NK-92 (cell line): ENCODE data around the gene MOB1B.
"Not testable (repeated sequence)": the region's sequence is repeated elsewhere in the genome, so short reads cannot be mapped to it uniquely, and the experiment has no call there.

ENCODE experiments used
- DNase-seq: peaks from one replicate; lab custom pipeline; 2025; ENCODE audit not compliant: unreplicated experiment; lab: John Stamatoyannopoulos, UW

The MOB1B gene

GRCh38 chr4:70901984-70902576 is at the start of gene MOB1B:
TSS of gene MOB1B (plus strand) at chr4:70902369. CDS start at chr4:70902537, 168 bp downstream.
- peak; percentile 18 for DNase-seq

- DNase-seq, result no peak
These were observed 46.7 kb upstream of the MOB1B start for GRCh38 chr4:70855464-70855863.

DNA sequence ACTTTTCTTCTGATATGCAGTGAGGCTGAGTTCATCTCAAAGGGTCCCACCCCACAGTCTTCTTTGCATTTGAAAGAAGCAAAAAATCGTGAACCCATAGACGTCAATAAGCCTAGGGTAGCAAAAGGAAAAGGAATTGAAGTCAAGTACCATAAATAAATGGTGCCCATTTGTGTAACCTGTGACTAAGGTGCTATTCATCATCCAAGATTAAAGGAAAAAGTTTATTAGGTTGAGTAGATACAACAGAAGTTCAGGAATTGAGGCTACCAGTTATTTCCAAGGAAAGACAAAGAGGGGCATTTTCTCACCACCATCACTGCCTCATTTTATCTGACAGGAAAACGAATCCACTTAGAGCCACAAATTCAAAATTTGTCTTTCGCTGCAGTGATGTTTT is 43.7 kb upstream of the MOB1B start:
- no peak for DNase-seq

DNA sequence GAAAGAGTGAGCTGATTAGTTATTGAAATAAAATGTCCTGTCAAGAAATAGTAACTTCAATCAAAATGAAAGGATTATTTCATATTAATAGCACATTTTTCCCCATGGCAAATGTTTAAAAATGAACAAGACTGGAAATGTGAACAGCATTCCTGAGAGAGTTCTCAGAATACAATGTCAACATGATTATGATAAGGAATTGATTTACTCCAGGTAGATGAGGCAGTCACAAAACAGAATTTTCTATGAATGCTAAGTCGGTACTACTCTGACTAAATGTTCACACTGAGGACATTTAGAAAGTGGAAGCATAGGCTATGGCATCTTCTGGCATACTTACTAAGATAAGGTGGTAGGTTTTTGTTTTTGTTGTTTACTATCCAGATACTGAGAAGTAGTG is 43.1 kb upstream of the MOB1B start:
- no peak for DNase-seq

DNA sequence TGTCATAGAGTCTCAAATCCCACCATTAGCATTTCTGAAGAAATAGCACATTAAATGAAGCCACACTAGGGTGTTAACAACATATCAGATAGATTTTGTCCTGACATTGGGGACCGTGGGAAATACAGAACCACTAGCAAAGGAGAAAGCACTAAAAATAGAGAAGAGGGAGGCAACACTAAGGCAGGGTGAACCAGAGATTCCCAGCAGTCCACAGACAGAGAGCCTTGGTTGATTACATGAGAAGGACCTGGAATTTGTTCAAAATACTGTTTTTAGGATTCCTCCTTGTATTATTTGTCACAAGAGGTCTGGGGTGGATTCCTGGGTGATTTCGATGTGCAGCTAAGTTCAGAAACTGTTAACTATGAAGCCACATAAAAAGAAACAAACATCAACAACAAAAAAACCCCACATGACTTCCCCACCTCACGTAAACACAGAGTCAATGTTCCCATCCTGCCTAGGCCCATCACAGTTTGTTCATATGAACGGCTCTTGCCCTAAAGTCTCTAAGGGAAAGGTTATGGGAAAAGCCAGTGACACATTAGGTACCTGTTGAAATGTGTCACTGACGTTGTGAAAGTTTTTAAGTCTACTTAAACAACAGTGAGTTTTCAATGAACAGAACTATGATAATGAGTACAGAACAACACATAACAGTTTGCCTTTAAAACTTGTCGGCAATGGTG is 38.9 kb upstream of the MOB1B start:
- no peak for DNase-seq

DNA sequence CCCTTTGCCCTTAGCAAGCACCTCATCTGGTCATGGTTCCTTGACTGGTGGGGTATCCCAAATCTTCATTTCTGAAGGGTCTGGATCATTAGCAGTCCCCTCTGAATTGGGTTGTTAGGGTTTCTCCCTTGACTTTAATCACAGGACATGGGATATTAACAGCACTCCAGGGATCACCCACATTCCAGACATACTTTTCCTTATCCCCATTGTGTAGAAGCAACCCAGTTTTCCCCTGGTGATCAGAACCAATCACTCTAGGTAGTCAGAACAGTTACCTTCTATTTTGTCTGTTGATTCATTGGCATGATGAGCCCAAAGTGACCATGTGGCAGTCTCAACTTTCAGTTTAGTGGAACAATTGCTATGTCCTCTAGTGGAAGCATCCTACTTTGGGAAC is 33.4 kb upstream of the MOB1B start:
- no peak for DNase-seq

GRCh38 chr4:70873216-70873615 is 29.0 kb upstream of the MOB1B start:
- DNase-seq, result no peak

GRCh38 chr4:70874268-70875156 is 27.7 kb upstream of the MOB1B start:
- no peak for DNase-seq

DNA sequence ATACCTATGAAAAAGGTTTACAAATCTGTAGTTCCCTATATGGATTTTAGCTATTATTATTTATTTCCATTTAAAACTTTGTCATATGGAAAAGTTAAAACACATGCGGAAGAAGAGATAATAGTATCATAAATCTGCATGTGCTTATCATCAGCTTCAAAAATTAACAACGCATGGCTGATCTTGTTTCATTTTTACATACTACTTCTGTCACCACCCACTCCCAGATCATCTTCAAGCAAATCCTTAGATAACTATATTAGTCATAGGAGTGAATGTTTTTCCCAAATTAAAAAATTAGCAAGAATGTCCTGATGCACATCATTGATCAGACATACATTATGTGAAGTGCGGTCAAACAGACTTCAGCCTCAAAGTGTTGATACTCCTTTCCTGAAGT is 24.6 kb upstream of the MOB1B start:
- no peak for DNase-seq

DNA sequence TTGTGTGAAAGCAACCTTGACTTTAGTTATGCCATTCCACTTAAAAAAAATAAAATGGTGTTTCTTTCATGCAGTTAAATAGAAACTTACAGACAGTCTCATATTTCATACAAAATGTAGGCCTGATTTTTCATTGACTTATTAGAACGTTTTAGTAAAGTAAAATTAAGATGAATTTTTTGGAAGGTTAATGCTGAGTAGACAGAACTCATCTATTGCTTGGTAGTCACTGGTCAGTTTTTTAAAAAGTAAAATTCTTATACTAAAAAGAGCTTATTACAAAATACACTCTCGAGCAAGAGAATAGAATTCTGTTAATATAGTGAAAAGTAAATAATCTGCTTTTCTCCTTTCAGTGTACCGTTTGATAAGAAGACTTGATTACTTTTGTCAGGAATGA is 21.4 kb upstream of the MOB1B start:
- no peak for DNase-seq

- no peak for DNase-seq
These were observed 17.0 kb upstream of the MOB1B start for GRCh38 chr4:70885174-70885573.

DNA sequence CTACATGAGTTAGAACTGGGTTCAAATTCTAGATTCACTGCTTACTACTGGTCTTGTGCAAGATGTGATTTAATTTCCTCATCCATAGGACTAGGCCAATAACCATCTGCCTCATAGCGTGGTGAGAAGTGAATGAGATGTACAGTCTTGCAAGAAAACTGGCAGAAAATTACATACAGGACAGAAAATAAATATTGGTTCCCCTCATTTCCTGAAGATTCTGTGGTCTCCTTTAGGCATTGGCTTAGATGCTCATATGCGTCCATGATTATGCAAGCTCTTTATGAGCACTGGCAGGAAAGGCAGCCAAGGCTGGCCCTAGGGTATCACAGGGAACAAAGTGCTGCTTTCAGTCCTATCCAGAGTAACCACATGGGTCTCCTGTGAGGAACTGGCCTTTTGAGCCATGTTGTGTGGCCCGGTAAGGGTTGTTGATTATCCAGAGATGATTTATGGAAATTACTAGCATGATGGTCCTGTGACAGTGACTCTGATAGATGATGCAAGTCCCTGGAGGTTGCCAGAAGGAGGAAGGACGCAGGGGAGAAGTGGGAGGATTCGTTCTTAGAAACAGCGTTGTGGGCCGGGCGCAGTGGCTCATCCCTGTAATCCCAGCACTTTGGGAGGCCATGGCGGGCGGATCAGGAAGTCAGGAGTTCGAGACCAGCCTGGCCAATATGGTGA is 9.9 kb upstream of the MOB1B start:
- no peak for DNase-seq

DNA sequence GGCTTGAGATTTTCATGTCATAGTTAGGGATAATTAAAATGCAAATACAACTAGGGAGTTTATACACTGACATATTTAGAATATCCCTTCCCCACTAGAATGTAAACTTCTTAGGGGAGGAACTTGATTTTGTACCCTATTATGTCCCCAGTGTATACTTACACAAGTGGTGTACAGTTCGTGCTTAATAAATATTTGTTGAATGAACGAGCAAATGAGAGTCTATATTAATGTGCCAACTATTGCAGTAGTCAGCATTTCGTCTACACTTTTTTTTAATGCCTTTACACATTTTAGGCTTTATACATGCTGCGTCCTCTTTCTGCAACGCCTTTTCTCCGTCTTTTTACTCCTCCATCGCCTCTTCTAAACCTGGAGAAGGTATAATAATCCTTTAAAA is 8.4 kb upstream of the MOB1B start:
- DNase-seq, result no peak

DNA sequence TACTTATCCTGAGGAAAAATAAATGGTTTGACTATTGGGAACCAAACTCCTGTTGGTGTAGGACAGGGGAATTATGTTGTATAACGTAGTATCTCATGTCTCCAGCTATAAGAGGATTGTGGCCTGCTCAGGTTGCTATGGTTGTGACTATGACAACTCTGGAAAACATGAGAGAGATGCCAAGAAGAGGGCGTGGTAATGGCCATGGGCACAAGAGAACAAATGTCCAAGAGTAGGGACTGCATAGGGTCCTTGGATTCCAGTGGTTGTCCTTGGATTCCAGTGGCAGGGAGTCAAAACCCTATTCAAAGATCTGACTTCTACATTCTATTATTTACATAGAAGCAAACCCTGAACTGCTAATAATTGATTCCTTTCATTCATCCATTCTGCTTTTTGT is 6.8 kb upstream of the MOB1B start:
- no peak for DNase-seq

- no peak for DNase-seq
These were observed 6.2 kb upstream of the MOB1B start for GRCh38 chr4:70895811-70896491.

GRCh38 chr4:70898581-70898980 is 3.6 kb upstream of the MOB1B start:
- not testable (repeated sequence) for DNase-seq

GRCh38 chr4:70901607-70901983 is 574 bp upstream of the MOB1B start:
- no peak for DNase-seq

- no peak for DNase-seq
These were observed 565 bp downstream of the MOB1B start for GRCh38 chr4:70902577-70903290.

DNA sequence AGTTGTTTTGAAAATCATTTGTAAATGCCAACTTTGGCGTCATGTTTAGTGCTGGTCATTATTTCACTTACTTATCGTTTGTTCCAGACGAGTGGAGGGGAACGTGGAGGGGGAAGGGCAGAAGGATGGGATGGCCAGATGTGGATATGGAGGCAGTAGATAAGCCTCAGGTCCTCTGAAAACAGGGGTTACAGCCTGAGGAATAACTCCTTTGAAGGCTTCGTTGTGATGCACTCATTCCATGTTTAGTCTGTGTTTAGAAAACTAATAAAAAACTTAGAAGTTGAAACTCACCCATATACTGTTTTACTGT is 1.1 kb downstream of the MOB1B start:
- no peak for DNase-seq

- DNase-seq, result no peak
These were observed 6.9 kb downstream of the MOB1B start for GRCh38 chr4:70908993-70909556.
